ENCODE data around the gene LCN1.
A peak's percentile ranks its signal among the peaks of the same experiment; 100 is the strongest.

LCN1 gene

DNA sequence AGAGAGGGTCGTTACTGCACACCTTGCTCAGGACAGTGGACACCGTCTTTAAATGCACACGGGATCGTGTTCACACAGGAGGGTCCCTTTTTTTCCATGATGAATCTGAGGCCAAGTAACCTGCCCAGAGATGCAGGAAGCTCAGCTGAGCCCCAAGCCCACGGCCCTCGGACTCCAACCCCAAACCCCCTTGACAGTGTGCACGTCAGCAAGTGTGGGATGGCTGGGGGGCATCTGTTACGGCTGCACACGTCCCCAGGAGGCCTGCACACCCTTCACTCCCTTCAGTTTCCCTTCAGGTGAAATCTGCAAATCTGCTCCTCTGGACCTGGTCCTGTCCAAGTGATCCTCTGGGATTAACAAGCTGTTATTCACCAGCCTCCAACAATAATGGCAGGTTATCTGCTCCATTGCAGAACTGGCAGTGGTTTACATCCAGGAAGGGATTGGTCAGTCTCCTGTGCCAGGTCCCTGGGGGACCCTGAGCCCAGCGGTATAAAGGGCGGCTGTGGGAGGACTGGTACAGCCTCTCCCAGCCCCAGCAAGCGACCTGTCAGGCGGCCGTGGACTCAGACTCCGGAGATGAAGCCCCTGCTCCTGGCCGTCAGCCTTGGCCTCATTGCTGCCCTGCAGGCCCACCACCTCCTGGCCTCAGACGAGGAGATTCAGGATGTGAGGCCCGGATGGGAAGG lies at the start of gene LCN1:
Gene LCN1, plus strand, starts transcription at position 525 of the 692 bp plus-strand sequence. Its CDS starts 58 bp downstream, at position 583.
- no peak within 1 kb of the TSS for H3K27ac ChIP-seq
- TF ChIP-seq, protein P1, sequence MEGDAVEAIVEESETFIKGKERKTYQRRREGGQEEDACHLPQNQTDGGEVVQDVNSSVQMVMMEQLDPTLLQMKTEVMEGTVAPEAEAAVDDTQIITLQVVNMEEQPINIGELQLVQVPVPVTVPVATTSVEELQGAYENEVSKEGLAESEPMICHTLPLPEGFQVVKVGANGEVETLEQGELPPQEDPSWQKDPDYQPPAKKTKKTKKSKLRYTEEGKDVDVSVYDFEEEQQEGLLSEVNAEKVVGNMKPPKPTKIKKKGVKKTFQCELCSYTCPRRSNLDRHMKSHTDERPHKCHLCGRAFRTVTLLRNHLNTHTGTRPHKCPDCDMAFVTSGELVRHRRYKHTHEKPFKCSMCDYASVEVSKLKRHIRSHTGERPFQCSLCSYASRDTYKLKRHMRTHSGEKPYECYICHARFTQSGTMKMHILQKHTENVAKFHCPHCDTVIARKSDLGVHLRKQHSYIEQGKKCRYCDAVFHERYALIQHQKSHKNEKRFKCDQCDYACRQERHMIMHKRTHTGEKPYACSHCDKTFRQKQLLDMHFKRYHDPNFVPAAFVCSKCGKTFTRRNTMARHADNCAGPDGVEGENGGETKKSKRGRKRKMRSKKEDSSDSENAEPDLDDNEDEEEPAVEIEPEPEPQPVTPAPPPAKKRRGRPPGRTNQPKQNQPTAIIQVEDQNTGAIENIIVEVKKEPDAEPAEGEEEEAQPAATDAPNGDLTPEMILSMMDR (conservative IDR thresholded peaks at IDR 0.05) = no peak

DNA sequence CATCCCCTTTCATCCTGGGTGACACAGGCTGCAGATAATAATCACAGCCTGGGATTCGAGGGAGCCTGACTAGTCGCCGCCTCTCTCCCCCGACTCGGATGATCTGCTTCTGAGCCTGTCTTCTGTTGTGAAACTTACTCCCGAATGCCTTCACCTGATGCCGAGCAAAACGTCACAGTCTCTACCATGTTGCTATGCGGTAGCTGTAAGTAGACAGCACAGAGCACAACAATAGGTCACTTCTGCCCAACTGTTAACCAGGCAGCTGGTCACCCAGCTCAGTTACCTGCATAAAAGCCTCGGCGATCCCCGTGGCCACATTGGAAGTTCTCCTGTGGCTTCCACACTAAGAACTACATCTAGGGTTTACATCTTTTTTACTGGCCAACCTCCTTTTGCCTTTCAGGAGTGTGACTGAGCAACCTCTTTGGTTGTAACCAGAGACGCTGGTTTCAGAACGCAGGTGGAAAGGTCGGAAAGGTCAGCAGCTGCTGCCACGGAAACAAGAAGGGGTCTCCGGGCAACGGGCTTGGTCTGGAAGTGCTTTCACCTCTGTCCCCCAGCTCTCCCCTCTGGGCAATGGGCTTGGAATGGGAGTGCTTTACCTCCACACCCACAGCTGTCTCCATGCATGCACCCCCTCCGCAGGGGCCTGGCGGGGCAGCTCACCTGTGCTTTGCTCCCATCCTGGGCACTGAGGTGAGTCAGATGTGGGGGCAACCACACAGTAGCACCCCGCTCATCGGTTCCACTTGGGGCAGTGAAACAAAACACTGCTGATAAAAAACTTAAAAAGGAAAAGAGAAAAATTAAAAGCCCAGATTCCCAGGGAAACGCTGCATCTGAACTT lies 49.2 kb upstream of the LCN1 start:
- no peak overlapping the region for H3K27ac ChIP-seq
- TF ChIP-seq, protein P1 (conservative IDR thresholded peaks at IDR 0.05) = no peak

DNA sequence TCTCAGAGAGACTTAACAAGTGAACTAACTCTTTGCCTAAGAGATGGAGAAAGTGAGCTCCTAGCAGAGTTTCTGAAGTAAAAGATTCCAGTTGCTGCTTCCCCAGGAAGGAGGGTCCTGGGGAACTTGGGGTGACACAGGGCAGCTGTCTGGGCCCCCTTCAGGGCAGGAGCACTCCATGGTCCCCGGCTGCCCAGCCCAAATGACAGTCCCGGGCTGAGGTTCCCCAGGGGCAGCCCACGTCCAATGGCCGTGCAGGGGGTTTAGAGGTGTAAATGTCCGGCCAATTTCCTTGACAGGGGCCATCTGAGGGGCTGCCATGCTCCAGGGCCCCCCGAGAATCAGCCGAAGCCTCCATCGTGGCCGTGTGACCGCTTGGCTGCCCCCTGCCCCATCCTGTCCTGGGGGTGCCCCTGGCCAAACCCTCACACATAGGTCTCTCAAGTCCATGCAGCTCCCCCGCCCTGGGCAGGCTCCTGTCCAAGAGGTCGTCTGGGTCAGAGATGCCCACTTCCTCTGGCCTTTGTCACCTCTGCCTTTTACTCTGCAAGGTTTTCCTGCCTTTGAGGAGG lies 47.2 kb upstream of the LCN1 start:
- H3K27ac ChIP-seq = no peak overlapping the region
- TF ChIP-seq, protein P1 (conservative IDR thresholded peaks at IDR 0.05) = no peak

DNA sequence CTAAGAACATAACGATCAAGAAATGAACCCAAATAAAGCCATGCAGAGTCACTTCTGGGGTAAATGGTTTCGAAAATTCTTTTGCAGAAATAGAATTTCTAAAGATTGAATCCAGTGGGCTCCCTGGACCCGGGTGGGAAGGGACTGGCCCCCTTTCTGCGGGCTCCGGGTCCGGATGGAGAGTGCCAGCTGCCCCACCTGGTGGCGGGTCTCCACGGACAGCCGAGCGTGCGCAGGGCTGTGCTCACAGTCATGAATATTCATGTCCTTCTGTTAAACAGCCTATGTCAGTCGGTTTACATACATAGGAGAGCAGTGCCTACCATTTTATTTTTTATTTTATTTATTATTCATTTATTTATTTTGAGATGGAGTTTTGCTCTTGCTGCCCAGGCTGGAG lies 46.3 kb upstream of the LCN1 start:
- H3K27ac ChIP-seq = no peak overlapping the region
- TF ChIP-seq, protein P1 (conservative IDR thresholded peaks at IDR 0.05) = peak; percentile 81

DNA sequence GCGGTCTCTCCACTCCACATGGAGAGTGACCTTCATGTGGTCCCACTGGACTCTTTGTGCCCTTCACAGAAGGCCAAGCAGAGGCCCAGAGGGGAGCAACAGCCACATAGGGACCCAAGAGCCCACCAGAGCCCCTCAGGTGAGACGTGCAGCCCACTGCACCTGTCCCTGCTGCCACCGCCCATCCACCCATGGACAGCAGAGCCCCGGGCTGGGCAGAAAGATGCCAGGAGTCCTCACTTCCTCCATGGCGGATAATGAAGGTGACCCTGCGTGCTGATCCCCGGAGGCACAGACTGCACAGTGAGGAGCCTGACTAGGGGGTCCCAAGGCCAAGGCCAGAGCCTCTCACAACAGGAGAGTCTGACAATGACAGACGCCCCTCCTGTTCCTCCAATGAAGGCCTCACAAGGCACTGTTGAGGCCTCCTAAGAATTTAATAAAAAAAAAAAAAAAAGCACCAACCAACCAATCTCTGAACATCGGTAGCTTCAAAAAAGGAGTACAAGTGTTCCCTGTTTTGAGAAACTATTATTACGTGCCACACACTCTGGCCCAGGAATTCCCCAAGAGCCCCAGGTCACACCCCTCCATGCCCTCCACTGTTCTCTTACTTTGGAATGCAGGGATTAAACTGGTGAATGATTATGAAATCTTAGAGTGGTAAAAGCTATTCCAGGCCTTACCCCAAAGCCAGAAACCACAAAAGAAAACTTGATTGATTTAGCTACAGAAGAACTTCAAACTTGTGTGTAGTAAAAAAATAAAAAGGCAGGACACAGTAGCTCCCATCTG lies 44.5 kb upstream of the LCN1 start:
- TF ChIP-seq, protein P1 (conservative IDR thresholded peaks at IDR 0.05) = no peak
- H3K27ac ChIP-seq = no peak overlapping the region; the same call in 1 of the 2 replicates

DNA sequence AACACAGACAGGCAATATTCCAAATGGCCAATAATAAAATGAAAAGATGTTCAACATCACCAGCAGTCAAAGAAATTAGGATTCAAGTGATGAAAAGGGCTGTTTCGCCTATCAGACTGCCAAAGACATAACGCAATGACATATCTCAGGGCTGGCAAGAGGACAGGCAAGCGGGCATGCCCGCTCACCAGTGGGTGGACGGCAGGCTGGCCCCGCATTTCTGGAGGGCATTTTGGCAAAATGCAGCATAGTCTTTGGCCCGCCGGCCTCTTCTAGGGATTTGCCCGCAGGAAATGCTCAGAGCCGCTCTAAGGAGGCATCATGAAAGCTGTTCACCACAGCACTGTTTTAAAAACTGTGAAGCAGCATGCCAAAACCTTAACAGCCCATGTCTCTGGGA lies 43.0 kb upstream of the LCN1 start:
- peak overlapping the region; percentile 99 for H3K27ac ChIP-seq
- TF ChIP-seq, protein P1 (conservative IDR thresholded peaks at IDR 0.05) = no peak
